OCI-LY1 (cell line): Measurements from ENCODE around the gene PACRG.

ENCODE experiments used
- CTCF ChIP-seq: fragments of 200-600 bp; sonication (generic), shearing (Covaris generic); IDR thresholded peaks from 2 replicates; pipeline ENCODE4 v1.5.1; 2017; ENCODE audit warnings: mild to moderate bottlenecking, antibody characterized with exemption, low read length, moderate library complexity, mixed read lengths
- EZH2 ChIP-seq: fragments of 200-600 bp; sonication (generic), shearing (Covaris generic); IDR thresholded peaks from 2 replicates; pipeline ENCODE4 v1.8.0; 2017; ENCODE audit warnings: borderline replicate concordance, mixed run types, mild to moderate bottlenecking, antibody characterized with exemption, low read length, moderate library complexity, mixed read lengths

GRCh38 chr6:163179721-163180120 is 451.9 kb downstream of the PACRG start:
- no peak for TF ChIP-seq CTCF
- no peak for TF ChIP-seq EZH2
